Liver (tissue), 3 donors: ENCODE data around the gene TSPO.

ENCODE experiments used
- EGR1 ChIP-seq, 2 donors: IDR thresholded peaks; 2 replicates each; pipeline ENCODE4 v1.6.1; 2016 to 2018; ENCODE audit warnings: antibody characterized with exemption in 2 of 2, low read depth in 2 of 2
- FOXA1 ChIP-seq: IDR thresholded peaks from 2 replicates; pipeline ENCODE4 v1.6.1; 2016; ENCODE audit warnings: antibody characterized with exemption
- JUND ChIP-seq, 2 donors: IDR thresholded peaks; 2 replicates each; pipeline ENCODE4 v1.6.1; 2016; ENCODE audit warnings: antibody characterized with exemption in 2 of 2
- NR2F2 ChIP-seq: IDR thresholded peaks from 2 replicates; pipeline ENCODE4 v1.6.1; 2016; ENCODE audit warnings: antibody characterized with exemption
- RAD21 ChIP-seq, 2 donors: IDR thresholded peaks; 2 replicates each; pipeline ENCODE4 v1.6.1; 2016; ENCODE audit warnings: antibody characterized with exemption in 2 of 2, mild to moderate bottlenecking in 2 of 2
- RXRA ChIP-seq, 2 donors: IDR thresholded peaks; 2 replicates each; pipeline ENCODE4 v1.6.1; 2017 to 2018; ENCODE audit warnings: antibody characterized with exemption in 2 of 2, mild to moderate bottlenecking in 1 of 2
- SP1 ChIP-seq: IDR thresholded peaks from 2 replicates; pipeline ENCODE4 v1.6.1; 2018; ENCODE audit warnings: antibody characterized with exemption, mild to moderate bottlenecking
- YY1 ChIP-seq: IDR thresholded peaks from 2 replicates; pipeline ENCODE4 v1.6.1; 2016; ENCODE audit warnings: antibody characterized with exemption, mild to moderate bottlenecking
- TF ChIP-seq, protein P1 (sequence below): fragments of 150-350 bp; IDR thresholded peaks from 2 replicates; pipeline ENCODE4 v1.5.1; 2017; ENCODE audit warnings: improper control_type of control experiment, low read depth, low read length; ENCODE audit not compliant: missing input control
- TF ChIP-seq, protein P2 (sequence below): IDR thresholded peaks from 2 replicates; pipeline ENCODE4 v1.6.1; 2016; ENCODE audit warnings: antibody characterized with exemption
- TF ChIP-seq, protein P3 (sequence below): IDR thresholded peaks from 2 replicates; pipeline ENCODE4 v1.6.1; 2016; ENCODE audit warnings: antibody characterized with exemption
- donor health status: healthy.
- donor health status: healthy.

DNA sequence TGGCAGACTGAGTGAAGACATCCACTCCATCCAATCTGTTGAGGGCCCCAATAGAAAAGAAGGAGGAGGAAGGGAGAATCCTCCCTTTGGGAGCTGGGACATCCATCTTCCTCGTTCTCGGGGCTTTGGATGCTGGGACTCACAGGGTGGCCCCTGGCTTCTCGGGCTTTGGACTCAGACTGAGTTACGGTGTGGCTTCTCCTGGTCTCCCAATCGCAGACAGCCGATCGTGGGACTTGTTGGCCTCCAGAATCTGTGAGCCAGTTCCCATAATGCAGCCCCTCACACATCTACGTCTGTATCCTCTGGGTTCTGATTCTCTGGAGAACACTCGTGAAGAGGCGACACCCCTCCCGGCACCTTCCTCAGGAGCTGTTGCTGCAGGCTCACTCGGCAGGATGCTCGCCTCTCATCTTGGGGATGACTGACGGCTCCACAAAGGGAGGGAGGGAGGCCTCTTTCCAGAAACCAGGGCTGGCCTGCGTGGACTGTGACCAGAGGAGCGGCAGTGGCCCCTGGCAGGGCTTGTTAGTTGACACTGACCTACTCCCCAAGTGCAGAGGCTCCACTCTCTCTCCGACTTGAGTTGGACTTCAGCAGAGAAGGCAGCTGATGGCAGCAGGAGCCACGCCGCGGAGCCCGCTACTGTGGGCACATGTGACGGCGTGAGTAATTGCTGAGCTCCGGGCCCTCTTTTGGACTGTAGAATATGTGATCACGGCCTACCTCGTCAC lies 50.3 kb downstream of the TSPO start:
- TF ChIP-seq EGR1 (IDR thresholded peaks at IDR 0.05; ENCODE audit: low read depth in 2 of 2) (no peak), JUND (IDR thresholded peaks at IDR 0.05) (no peak), FOXA1 (no peak), RXRA (IDR thresholded peaks at IDR 0.05) (no peak), SP1 (no peak), NR2F2 (no peak), YY1 (no peak), RAD21 (IDR thresholded peaks at IDR 0.05) (no peak)
- TF ChIP-seq, protein P1, sequence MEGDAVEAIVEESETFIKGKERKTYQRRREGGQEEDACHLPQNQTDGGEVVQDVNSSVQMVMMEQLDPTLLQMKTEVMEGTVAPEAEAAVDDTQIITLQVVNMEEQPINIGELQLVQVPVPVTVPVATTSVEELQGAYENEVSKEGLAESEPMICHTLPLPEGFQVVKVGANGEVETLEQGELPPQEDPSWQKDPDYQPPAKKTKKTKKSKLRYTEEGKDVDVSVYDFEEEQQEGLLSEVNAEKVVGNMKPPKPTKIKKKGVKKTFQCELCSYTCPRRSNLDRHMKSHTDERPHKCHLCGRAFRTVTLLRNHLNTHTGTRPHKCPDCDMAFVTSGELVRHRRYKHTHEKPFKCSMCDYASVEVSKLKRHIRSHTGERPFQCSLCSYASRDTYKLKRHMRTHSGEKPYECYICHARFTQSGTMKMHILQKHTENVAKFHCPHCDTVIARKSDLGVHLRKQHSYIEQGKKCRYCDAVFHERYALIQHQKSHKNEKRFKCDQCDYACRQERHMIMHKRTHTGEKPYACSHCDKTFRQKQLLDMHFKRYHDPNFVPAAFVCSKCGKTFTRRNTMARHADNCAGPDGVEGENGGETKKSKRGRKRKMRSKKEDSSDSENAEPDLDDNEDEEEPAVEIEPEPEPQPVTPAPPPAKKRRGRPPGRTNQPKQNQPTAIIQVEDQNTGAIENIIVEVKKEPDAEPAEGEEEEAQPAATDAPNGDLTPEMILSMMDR: no peak
- TF ChIP-seq, protein P2, sequence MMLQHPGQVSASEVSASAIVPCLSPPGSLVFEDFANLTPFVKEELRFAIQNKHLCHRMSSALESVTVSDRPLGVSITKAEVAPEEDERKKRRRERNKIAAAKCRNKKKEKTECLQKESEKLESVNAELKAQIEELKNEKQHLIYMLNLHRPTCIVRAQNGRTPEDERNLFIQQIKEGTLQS: no peak
- TF ChIP-seq, protein P3, sequence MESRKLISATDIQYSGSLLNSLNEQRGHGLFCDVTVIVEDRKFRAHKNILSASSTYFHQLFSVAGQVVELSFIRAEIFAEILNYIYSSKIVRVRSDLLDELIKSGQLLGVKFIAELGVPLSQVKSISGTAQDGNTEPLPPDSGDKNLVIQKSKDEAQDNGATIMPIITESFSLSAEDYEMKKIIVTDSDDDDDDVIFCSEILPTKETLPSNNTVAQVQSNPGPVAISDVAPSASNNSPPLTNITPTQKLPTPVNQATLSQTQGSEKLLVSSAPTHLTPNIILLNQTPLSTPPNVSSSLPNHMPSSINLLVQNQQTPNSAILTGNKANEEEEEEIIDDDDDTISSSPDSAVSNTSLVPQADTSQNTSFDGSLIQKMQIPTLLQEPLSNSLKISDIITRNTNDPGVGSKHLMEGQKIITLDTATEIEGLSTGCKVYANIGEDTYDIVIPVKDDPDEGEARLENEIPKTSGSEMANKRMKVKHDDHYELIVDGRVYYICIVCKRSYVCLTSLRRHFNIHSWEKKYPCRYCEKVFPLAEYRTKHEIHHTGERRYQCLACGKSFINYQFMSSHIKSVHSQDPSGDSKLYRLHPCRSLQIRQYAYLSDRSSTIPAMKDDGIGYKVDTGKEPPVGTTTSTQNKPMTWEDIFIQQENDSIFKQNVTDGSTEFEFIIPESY: no peak
